A673 (cell line): ENCODE results near the gene ZNF805.

Experiments used
- CTCF ChIP-seq: fragments of 300-800, 200-600 bp; sonication (generic); conservative IDR thresholded peaks from 2 replicates; pipeline ENCODE4 v1.5.1; 2017; ENCODE audit warnings: low read depth, mild to moderate bottlenecking, antibody characterized with exemption, low read length, moderate library complexity, mixed read lengths
- EZH2 ChIP-seq: fragments of 200-600 bp; sonication (generic); IDR thresholded peaks from 2 replicates; pipeline ENCODE4 v1.6.1; 2017; ENCODE audit warnings: borderline replicate concordance, low read depth, mild to moderate bottlenecking, mixed read lengths, antibody characterized with exemption, low read length; ENCODE audit not compliant: poor library complexity, severe bottlenecking

DNA sequence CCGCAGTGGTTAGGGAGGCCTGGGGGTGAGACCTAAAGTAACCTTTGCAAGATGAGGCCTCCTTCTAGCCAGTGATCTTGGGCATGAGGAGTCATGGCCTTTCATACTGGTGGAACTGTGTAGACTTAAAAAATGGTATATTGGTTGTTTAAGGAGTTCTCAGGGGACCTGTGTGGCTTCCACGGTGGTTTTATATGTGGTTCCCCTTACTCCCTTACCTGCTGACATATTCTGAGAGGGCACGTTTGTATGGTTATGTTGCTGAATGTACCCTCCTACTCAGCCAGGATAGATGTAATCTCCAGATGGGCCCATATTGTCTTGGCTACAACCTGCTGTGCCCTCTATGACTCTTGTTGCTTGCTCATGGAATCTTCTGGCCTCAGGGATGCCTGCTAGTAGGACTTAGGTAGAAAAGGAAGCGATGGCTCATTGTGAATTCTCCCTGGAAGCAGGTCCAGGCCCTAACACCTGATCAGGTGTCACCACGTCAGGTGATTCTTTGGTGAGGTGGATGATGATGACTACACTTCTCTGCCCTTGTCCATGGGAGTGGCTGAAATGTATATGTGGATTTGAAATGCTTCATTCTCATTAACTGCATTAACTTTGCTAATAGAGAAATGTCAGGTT lies 41.7 kb downstream of the ZNF805 start:
- no peak for TF ChIP-seq CTCF
- TF ChIP-seq EZH2 = no peak
